SK-N-SH (cell line): ENCODE data around the gene OCA2. TPM values are rescaled to one million over a fixed set of nuclear protein-coding genes. Genes with fewer than 3 reads are reported as not detected.

Source experiments
- CTCF ChIA-PET: fragments of 300-600, 350-600 bp; formaldehyde crosslinking; extraction: SDS; loops from one replicate; lab custom pipeline; 2021; lab: Yijun Ruan, JAX
- POLR2A ChIA-PET: fragments of 350-600 bp; sonication (Branson Sonifier 250); formaldehyde crosslinking; extraction: SDS; loops from one replicate; lab custom pipeline; 2020; ENCODE audit warnings: antibody characterized with exemption, inconsistent platforms; lab: Yijun Ruan, JAX
- DNase-seq: peaks from one replicate; pipeline ENCODE4 v3.0.0; 2012
- H2AFZ ChIP-seq: fragments of 200-600 bp; sonication (generic); 2 replicates; pipeline ENCODE4 v1.8.1; 2016; ENCODE audit warnings: antibody characterized with exemption, mild to moderate bottlenecking, low read depth
- H3F3A ChIP-seq: fragments of 200-600 bp; sonication (generic); replicated peaks from 2 replicates; pipeline ENCODE3; 2016; ENCODE audit warnings: antibody characterized with exemption, mild to moderate bottlenecking; ENCODE audit not compliant: insufficient read depth
- H3K27ac ChIP-seq, 2 experiments: fragments of 200-500 bp in 1 of 2; fragments of 200-600 bp in 1 of 2; sonication (Bioruptor generic) in 1 of 2; sonication (generic), shearing (Covaris generic) in 1 of 2; 2 replicates each; pipeline versions ENCODE4 v1.5.1 to v1.6.1; 2014 to 2016; ENCODE audit warnings: low read depth in 2 of 2, inconsistent platforms in 1 of 2, low read length in 1 of 2, mild to moderate bottlenecking in 1 of 2, mixed read lengths in 1 of 2
- H3K27me3 ChIP-seq: fragments of 200-600 bp; sonication (generic), shearing (Covaris generic); 2 replicates; pipeline ENCODE4 v1.6.1; 2016; ENCODE audit warnings: mixed run types; ENCODE audit not compliant: insufficient read depth
- H3K36me3 ChIP-seq, 2 experiments: fragments of 200-500 bp in 1 of 2; fragments of 200-600 bp in 1 of 2; sonication (Bioruptor generic) in 1 of 2; sonication (generic) in 1 of 2; replicated peaks in 1 of 2; 2 replicates each; pipeline versions ENCODE3 to v1.5.1; 2014 to 2016; ENCODE audit warnings: low read length in 1 of 2, mild to moderate bottlenecking in 1 of 2; ENCODE audit not compliant: insufficient read depth in 2 of 2, control insufficient read depth in 1 of 2
- H3K4me1 ChIP-seq, 2 experiments: fragments of 200-500 bp in 1 of 2; fragments of 200-600 bp in 1 of 2; sonication (Bioruptor generic) in 1 of 2; sonication (generic), shearing (Covaris generic) in 1 of 2; 2 replicates each; pipeline versions ENCODE4 v1.5.1 to v1.6.1; 2014 to 2016; ENCODE audit warnings: low read depth in 1 of 2, low read length in 1 of 2, mixed run types in 1 of 2; ENCODE audit not compliant: insufficient read depth in 2 of 2, control insufficient read depth in 1 of 2
- H3K4me2 ChIP-seq: fragments of 200-600 bp; sonication (generic), shearing (Covaris generic); 2 replicates; pipeline ENCODE4 v1.6.1; 2017; ENCODE audit warnings: mixed run types
- H3K4me3 ChIP-seq, 2 experiments: fragments of 200-500 bp in 1 of 2; fragments of 200-600 bp in 1 of 2; sonication (Bioruptor generic) in 1 of 2; sonication (generic), shearing (Covaris generic) in 1 of 2; 2 replicates each; pipeline versions ENCODE4 v1.5.1 to v1.8.1; 2014 to 2016; ENCODE audit warnings: low read depth in 2 of 2, inconsistent platforms in 1 of 2, low read length in 1 of 2, mild to moderate bottlenecking in 1 of 2, mixed read lengths in 1 of 2, moderate library complexity in 1 of 2
- H3K79me2 ChIP-seq: fragments of 200-600 bp; sonication (generic); 2 replicates; pipeline ENCODE4 v1.8.1; 2017; ENCODE audit warnings: mild to moderate bottlenecking; ENCODE audit not compliant: insufficient read depth
- H3K9ac ChIP-seq: fragments of 200-600 bp; sonication (generic); 2 replicates; pipeline ENCODE4 v1.6.1; 2017; ENCODE audit warnings: mixed run types
- H3K9me2 ChIP-seq: fragments of 200-600 bp; sonication (generic); 2 replicates; pipeline ENCODE4 v1.6.1; 2017; ENCODE audit warnings: mixed run types
- H3K9me3 ChIP-seq: fragments of 200-600 bp; sonication (generic); 2 replicates; pipeline ENCODE4 v1.6.1; 2017; ENCODE audit warnings: mixed run types, mild to moderate bottlenecking, moderate library complexity
- H4K20me1 ChIP-seq: fragments of 200-600 bp; sonication (generic); 2 replicates; pipeline ENCODE4 v1.6.1; 2017; ENCODE audit warnings: mild to moderate bottlenecking, mixed run types; ENCODE audit not compliant: insufficient read depth
- EP300 ChIP-seq, 2 experiments: IDR thresholded peaks; 2 replicates each; pipeline versions ENCODE4 v1.4.0 to v1.6.1; 2012; ENCODE audit warnings: borderline replicate concordance in 1 of 2, low read depth in 1 of 2, low read length in 1 of 2
- FOSL2 ChIP-seq: IDR thresholded peaks from 2 replicates; pipeline ENCODE4 v1.4.0; 2012; ENCODE audit warnings: low read depth, mild to moderate bottlenecking, moderate library complexity, borderline replicate concordance
- FOXM1 ChIP-seq: IDR thresholded peaks from 2 replicates; pipeline ENCODE4 v1.4.0; 2012; ENCODE audit warnings: low read depth, mild to moderate bottlenecking
- GATA2 ChIP-seq: sonication (generic); formaldehyde crosslinking; IDR thresholded peaks from 2 replicates; pipeline ENCODE4 v1.5.0; 2020; ENCODE audit warnings: mild to moderate bottlenecking, missing genetic modification reagents
- NFIC ChIP-seq: IDR thresholded peaks from 2 replicates; pipeline ENCODE4 v1.4.0; 2012; ENCODE audit warnings: borderline replicate concordance
- RAD21 ChIP-seq: IDR thresholded peaks from 2 replicates; pipeline ENCODE4 v1.6.1; 2012; ENCODE audit warnings: mild to moderate bottlenecking, low read length
- RCOR1 ChIP-seq: fragments of 150-350 bp; IDR thresholded peaks from 2 replicates; pipeline ENCODE4 v1.6.1; 2017; ENCODE audit warnings: antibody characterized with exemption, low read length
- RXRA ChIP-seq: IDR thresholded peaks from 2 replicates; pipeline ENCODE4 v1.4.0; 2012; ENCODE audit warnings: low read depth, mild to moderate bottlenecking, borderline replicate concordance
- SIN3A ChIP-seq: IDR thresholded peaks from 2 replicates; pipeline ENCODE4 v1.6.1; 2012; ENCODE audit warnings: low read depth, mild to moderate bottlenecking, low read length, moderate library complexity, borderline replicate concordance
- TAF1 ChIP-seq: IDR thresholded peaks from 2 replicates; pipeline ENCODE4 v1.6.1; 2012; ENCODE audit warnings: low read depth, mild to moderate bottlenecking, low read length, moderate library complexity, borderline replicate concordance
- TEAD4 ChIP-seq: IDR thresholded peaks from 2 replicates; pipeline ENCODE4 v1.4.0; 2012; ENCODE audit warnings: mild to moderate bottlenecking, borderline replicate concordance; ENCODE audit not compliant: insufficient read depth
- WGBS: methylation state at CpG from one replicate; pipeline ENCODE4 v1.1.6; 2017; ENCODE audit warnings: low lambda C conversion rate; 5-methylcytosine and 5-hydroxymethylcytosine counted together
- polyA plus RNA-seq, 3 experiments: library from polyadenylated mRNA; depleted of rRNA; stranded (reverse); fragments of >200 nt; gene quantifications; 2 replicates each; pipeline ENCODE4 v1.2.3, GENCODE V29; 2012
- TF ChIP-seq, protein P1 (sequence below): fragments of 200-600 bp; sonication (generic); IDR thresholded peaks from 2 replicates; pipeline ENCODE4 v1.6.1; 2017; ENCODE audit warnings: antibody characterized with exemption, mild to moderate bottlenecking, moderate library complexity

OCA2 gene
- polyA plus RNA-seq, 1 of the 3 experiments (the other 2 are of a cell fraction), result 0.16 TPM

DNA sequence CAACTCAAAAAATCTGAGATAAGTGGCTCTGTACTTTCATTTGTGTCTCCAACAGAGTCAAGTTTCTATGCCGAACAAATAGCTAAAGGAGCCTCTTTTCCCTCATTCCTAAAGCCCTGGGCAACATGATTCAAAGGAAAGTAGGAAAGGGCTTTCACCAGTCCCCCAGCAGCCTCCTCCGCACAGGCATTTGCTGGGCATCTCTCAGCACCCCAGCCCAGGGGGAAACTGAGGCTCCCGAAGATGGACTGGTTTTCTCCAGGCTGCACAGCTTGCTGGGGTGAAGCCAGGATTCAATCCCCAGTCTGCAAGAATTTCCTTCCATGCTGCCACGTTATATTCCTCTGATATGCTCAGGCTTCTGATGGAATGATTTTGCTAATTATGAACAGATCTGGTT, 163.8 kb downstream of the OCA2 start:
- DNase-seq, result no peak
- Histone ChIP-seq H3K9me2 (no peaks in the 10 kb centered on the region), H3K79me2 (no peaks in the 10 kb centered on the region), H3K4me1 (peaks cover 0 to 9% of the 10 kb centered on the region in 2 experiments; a peak in 1 of 4 replicates), H3K27ac (no peak overlapping the region)
- TF ChIP-seq GATA2 (CRISPR knock-in tag) (no peak), FOSL2 (no peak), FOXM1 (no peak), RXRA (no peak)
- TF ChIP-seq, all 33 proteins: peak for 0
- Histone ChIP-seq H3F3A (no peaks in the 10 kb centered on the region), H3K27me3 (no peaks in the 10 kb centered on the region), H3K9me3 (no peaks in the 10 kb centered on the region), H3K36me3 (no peaks in the 10 kb centered on the region), H3K4me3 (no peak overlapping the region), H3K9ac (no peak overlapping the region), H4K20me1 (no peaks in the 10 kb centered on the region), H2AFZ (no peak overlapping the region), H3K4me2 (no peak overlapping the region)
- POLR2A ChIA-PET, result no interaction called here
- CTCF ChIA-PET, result interaction anchor here (1.0 kb wide), 1 partner anchor 10 kb away, joined by 3 read pairs; no protein-coding TSS in a partner anchor
- 17% methylated on average over 4 of the region's 4 CpGs for WGBS

DNA sequence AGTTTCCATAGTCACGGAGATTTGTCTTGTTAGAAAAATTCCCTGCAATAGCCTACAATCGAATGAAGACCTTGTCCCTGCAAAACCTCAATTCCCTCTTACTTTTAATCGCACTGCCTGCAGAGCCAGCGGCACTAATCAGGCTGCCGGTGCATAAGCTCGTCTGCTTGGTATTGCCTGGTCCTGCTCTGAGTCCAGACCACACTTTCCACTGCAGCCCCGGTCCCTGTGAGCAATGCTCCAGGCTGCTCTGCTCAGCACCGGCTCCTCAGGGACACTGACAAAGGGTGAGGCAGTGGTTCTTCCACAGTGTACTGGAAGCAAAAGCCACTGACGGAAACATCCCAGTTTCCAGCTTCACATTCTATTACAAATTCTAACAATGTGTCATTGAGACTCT, 164.3 kb downstream of the OCA2 start:
- no peaks in the 10 kb centered on the region for H3K9me3 ChIP-seq
- no peak overlapping the region for H2AFZ ChIP-seq
- H3K4me1 ChIP-seq, result peaks cover 0 to 9% of the 10 kb centered on the region in 2 experiments; a peak in 1 of 4 replicates
- no peak overlapping the region for H3K9ac ChIP-seq
- H3K27ac ChIP-seq, result no peak overlapping the region
- no peak overlapping the region for H3K4me2 ChIP-seq
- no peak overlapping the region for H3K4me3 ChIP-seq
- H3K9me2 ChIP-seq, result no peaks in the 10 kb centered on the region
- no peaks in the 10 kb centered on the region for H4K20me1 ChIP-seq
- ChIA-PET POLR2A (no interaction called here), CTCF (interaction anchor here (1.0 kb wide), 1 partner anchor 9 kb away, joined by 3 read pairs; no protein-coding TSS in a partner anchor)
- DNase-seq, result no peak
- H3K79me2 ChIP-seq, result no peaks in the 10 kb centered on the region
- H3K27me3 ChIP-seq, result no peaks in the 10 kb centered on the region
- no peaks in the 10 kb centered on the region for H3K36me3 ChIP-seq
- 17% methylated on average over 8 of the region's 9 CpGs for WGBS
- no peaks in the 10 kb centered on the region for H3F3A ChIP-seq
- TF ChIP-seq, protein P1, sequence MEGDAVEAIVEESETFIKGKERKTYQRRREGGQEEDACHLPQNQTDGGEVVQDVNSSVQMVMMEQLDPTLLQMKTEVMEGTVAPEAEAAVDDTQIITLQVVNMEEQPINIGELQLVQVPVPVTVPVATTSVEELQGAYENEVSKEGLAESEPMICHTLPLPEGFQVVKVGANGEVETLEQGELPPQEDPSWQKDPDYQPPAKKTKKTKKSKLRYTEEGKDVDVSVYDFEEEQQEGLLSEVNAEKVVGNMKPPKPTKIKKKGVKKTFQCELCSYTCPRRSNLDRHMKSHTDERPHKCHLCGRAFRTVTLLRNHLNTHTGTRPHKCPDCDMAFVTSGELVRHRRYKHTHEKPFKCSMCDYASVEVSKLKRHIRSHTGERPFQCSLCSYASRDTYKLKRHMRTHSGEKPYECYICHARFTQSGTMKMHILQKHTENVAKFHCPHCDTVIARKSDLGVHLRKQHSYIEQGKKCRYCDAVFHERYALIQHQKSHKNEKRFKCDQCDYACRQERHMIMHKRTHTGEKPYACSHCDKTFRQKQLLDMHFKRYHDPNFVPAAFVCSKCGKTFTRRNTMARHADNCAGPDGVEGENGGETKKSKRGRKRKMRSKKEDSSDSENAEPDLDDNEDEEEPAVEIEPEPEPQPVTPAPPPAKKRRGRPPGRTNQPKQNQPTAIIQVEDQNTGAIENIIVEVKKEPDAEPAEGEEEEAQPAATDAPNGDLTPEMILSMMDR, result no peak
- TF ChIP-seq SIN3A, result no peak
- TF ChIP-seq RAD21, result no peak
- TF ChIP-seq EP300 (IDR thresholded peaks at IDR 0.05; ENCODE audit: borderline replicate concordance in 1 of 2, low read depth in 1 of 2, low read length in 1 of 2), result no peak
- TF ChIP-seq TAF1, result no peak
- TF ChIP-seq TEAD4, result no peak
- TF ChIP-seq NFIC, result no peak
- no peak for TF ChIP-seq RCOR1
